C1 segment of cervical spinal cord (tissue), 14 donors: ENCODE results near the gene APOBEC3H.

Experiments
- DNase-seq, 14 donors: peaks; one replicate each; lab custom pipeline; 2025; lab: John Stamatoyannopoulos, UW

Gene APOBEC3H

DNA sequence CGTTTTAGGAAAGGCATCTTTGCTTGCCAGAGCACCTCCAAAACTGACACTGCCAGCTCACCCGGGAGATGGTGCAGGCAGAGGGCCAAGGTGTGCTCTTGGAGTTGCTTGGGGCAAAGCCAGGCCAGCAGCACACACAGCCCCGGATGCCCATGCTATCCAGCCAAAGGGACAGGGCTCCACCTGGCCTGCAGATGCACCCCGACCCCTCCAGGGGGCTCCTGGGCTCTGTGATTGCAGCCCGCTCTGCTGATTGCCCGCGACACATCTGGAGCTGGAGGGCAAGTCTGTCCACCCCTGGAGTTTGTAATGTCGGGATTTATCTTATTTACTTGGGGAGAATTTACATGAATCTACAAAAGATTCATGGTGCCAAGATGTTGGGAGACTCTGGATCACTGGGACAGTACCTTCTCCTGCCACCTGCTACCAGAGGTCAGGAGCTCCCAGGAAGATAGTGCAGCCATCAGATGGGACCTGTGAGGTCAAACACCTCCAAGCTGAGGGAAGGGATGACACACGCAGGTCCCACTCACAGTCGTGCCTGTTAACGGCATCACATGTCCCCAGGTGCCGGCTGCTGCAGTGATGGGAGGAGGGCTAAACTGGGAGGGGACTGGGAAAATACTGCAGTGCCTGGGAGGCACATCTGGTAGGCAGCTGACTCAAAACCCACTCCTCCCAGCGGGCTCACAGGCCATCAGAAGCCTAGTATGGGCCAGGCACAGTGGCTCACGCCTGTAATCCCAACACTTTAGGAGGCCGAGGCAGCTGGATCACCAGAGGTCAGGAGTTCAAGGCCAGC is 38.2 kb downstream of the APOBEC3H start:
- DNase-seq: peak in 2 of 14 donors; percentile 18 to 41

DNA sequence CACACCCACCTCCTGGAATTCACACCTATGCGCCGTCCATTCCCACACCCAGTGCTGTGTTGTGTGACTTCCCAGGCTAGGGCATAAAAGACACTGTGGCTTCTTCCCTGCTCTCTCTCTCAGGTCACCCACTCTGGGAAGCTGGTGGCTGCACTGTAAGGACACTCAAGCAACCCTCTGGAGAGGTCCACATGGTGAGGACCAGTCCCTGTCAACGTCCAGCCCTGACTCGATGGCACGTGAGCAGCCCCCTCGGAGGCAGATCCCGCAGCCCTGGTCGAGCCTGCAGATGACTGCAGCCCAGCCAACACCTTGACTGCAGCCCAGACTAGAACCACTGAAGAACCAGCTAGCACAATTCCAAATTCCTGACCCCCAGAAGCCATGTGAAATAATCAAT is 39.3 kb downstream of the APOBEC3H start:
- DNase-seq: no peak

DNA sequence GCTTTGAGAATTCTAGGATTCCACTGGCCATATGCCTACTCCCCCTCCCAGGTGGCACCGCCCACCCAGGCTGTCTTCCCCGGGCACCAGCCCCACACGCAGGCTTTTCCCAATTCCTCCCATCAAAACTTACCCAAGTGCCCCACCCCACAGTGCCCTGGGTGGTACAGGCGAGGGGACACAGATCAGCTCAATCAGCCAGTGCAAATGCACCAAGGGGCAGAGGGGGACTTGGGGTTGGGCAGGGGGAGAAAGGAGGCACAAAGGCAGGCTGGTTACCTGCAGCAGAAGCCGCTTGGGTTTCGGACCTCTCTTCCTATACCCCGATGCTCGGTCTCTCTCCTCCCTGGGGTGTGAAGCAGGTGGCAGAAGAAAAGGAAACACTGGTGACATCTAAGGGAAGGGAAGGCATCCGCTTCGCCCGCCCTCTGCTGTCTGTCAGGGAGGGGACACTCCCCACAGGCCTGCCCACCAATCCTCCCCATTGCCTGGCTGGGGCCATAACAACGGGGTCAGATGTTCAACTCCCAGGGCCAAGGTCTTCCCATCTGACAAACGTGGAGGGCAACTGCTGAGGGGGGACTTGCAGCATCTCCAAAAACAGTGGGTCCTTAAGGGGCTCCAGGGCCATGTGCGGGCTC is 41.4 kb downstream of the APOBEC3H start:
- no peak for DNase-seq

DNA sequence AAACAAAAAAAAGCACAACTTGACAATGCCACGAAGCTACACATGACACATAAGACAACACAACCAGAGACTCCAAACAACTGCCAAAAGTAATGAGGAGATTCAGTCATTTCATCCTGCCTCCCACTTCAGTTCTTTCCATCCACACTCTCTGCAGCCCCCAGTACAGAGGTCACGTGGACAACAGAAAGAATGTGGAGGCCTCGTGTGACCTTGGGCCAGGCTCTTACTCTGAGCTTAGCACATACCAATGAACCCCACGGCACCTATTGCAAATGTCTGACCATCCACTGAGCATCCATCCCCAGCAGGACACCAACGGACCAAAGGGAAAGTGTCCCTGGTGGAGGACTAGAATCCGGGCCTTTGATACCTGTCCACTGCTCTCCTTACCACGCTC is 42.9 kb downstream of the APOBEC3H start:
- DNase-seq: no peak

DNA sequence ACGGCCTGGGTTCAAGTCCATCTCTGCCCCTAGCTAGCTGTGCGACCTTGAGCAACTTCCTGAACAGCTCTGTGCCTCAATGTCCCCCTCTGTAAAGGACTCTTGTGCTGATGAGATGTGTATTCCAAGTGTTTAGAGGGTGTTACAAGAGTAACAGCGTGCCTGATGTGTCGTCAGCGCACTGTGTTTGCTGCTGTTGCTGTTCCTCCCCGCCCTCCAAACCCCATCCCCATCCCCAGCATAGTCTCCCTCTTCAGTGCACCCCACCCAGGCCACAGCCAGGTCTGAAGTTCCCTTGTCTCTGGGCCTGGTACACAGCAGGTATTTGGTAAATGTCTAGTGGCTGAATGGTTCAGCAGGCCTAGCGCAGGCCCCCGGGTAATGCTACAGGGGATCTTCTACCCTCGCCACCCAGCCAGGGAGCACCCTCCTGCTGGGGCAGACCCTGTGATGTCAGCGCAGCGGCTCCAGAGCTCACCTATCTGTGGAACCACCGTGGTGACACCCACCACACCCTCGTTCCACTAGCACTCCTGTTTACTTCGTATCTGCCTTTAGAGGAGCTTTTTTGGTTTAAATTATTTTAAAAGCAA is 45.1 kb downstream of the APOBEC3H start:
- no peak for DNase-seq

DNA sequence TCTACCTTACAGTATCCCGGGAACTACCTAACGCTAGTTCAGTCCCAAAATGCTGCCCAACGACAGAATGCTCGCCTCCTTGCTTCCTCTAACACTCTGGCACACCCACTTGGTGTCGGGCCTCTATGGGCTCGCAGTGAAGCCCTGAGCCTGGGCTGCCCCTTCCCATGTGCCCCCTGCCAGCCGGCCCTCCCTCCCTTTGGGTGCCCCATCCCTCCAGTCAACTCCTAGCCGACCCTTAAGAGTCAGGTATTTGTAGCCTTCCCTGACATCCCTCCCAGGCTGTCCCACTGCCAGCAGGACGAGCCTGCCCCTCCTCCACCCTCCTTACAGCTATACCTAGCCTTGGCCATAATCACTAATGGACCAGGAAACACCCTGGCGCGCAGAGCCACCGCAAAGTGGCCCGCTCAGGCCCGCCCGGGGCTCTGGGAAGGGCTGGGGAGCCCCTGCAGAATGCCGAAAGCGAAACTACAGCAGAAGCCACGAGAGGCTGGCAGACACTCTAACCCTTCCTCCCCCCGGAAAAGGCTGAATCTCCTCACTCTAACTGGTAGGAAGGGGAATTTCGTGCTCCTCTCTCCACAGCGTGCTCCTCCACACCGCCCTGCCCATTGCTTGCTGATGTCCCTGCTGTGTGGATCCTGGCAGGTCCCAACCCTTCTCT is 47.2 kb downstream of the APOBEC3H start:
- peak in 2 of 14 donors; percentile 32 to 34 for DNase-seq

DNA sequence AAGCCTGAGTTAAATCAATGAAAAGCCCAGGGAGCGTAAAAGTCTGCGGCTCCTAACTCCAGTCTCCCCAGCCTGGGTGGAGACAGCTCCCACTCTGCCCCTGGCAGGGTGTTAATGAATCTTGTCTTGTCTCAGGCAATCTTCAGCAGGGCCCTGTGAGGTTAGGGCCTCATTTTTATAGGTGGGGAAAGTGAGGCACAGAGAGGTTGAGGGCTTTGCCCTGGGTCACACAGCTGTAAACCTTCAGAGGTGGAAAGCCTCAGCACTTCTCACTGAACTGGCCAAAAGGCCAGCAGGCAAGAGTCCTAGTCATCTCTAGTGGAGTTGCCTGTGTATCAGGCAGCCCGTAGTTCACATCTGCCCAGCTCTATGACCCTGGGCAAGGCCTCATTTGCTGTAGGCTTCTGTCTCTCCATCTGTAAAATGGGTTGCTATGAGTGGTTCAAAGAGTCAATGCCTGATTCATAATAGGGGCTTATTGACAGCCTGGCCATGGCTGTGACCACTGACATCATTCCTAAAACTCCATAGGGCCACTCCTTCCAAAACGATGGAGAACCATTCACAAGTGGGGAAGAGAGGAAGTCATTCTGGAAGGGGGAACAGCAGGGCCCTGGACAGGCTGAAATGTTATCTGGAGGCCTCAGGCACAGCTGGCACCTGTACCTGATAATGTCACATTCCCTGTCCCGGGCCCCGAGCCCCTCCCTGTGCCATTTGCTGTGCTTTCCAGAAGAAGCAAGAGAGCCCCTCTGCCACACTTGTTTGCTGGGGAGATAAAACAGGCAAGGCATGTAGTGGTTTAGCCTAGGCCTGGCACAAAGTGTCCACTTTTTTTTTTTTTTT is 49.4 kb downstream of the APOBEC3H start:
- DNase-seq: peak in 3 of 14 donors; percentile 43 to 62 (median 56)

DNA sequence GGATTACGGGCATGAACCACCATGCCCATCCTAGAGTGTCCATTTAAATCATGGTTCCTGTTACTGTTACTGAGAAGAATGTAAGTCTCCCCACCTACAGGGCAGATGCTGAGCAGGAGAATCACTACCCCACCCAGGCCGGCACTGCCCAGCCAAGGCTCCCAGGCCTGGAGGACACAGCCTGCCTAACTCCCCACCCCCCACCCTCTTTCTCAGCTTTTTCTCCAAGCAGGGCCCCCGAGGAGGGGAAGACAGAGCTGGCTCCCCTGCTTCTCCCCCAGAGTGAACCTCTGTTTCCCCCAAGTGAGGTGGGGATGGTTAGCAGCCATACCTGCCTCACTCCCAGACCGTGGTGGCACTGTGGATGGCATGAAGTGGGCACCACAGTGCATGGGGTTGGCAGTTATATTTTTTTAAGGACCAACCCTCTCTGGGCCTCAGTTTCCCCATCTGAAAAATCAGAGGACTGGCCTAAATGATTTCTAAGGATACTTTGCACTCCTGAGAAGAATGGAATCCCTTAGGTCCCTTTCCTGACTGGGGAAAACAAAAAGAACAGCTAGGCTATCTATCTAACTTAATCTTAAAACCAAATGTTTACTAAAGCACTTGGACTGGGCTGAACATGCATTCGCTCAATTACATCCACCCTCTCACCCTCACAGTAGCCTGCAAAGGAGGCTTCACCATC is 50.4 kb downstream of the APOBEC3H start:
- DNase-seq: no peak

GRCh38 chr22:39148026-39148726 is 51.1 kb downstream of the APOBEC3H start:
- no peak for DNase-seq

- DNase-seq: peak in 6 of 14 donors; percentile 21 to 38 (median 26)
Observed at GRCh38 chr22:39148727-39149535, 51.9 kb downstream of the APOBEC3H start.

- DNase-seq: peak in 1 of 14 donors; percentile 17
Observed at GRCh38 chr22:39149915-39150847, 53.1 kb downstream of the APOBEC3H start.

GRCh38 chr22:39150848-39151215 is 53.8 kb downstream of the APOBEC3H start:
- DNase-seq: peak in 1 of 14 donors; percentile 32

DNA sequence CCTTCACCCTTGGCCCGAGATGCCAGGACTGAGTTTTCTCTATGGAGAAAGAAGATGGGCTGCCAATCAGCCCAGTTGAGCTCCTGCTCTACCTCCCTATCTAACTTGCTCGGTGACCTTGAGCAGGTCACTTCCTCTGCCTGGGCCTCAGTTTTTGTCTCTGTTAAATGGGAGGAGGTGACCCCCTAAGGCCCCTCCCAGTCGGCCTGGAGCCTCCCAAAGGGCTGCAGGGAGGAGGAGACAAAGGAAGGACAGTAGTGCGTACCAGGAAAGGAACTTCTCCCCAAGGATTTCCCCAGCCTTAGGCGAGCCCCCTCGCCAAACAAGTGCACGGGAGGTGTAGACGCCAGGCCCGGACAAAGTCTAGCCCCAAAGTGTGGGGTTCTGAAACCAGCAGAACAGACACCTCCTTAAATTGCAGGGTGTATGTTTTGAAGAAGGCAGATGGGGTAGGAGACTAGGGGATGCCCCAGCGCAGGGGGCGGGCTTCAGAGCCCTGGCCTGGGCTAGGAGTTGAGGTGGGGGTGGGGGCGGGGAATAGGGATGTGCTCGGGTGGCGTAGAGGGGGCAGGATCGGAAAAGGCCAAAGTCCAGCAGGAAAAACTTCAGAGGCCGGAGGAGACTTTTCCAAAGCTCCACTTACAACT is 54.4 kb downstream of the APOBEC3H start:
- DNase-seq: peak in 1 of 14 donors; percentile 18

- no peak for DNase-seq
Observed at GRCh38 chr22:39152024-39152510, 55.0 kb downstream of the APOBEC3H start.

DNA sequence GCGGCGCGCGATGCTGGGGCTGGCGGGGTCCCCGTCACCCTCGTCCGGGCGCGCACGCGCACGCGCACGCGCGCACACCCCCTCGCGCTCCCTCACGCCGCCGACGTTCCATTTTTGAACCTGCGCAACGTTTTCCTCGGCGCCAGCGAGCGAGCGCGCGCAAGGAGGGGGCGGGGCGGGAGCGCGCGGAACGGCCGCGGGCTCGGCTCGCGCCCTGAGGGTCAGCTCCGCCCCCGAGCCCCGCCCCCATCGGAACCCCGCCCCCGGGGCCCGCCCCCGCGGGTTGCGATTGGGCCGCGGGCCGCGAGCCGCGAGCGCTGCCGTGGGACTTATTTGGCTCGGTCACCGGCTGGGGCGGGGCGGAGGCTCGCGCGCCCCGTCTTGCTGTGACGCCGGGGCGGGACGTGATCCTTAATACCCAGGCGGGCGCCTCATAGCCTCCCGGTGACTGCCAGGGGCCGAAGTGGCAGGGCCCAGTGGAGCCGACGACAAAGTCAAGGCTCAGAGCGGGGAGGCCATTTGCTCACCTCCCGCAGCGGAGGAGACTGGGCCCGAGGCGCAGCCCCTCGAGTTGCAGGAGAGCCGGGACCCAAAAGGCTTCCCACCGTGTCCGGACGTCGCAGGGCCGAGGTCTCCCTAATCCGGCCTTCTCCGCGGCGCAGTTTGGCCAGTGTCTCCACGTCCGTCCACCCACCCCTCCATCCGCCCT is 55.6 kb downstream of the APOBEC3H start, which contains the start of gene CBX7:
CBX7 (minus strand) TSS at position 170 of the 709 bp plus-strand sequence. CDS start 236 bp downstream, outside the sequence.
- DNase-seq: peak; percentile 55 to 97 (median 91)

DNA sequence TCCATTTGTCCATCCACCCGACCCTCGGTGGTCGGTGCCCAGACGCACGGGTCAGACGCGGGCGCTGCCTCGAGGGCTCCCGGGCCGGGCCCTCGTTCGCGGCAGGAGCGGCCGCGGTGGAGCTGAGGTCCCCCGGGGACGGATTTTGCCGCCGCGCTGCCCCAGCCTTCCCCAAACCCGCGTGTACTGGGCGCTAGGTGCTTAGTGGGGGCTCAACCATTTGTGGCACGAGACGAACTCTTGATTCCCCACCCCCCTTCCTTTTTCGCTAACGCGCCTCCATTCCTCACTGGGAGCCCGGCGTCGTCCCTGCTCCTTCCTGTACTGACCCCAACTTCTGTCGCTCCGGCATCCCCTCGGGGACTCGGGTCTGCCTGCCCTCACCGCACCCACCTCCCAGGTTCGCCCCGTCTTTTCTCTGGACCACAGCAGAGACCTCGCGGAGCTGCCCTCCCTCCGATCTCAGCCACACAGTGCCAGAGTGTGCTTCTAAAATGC is 56.2 kb downstream of the APOBEC3H start:
- no peak for DNase-seq
